Heart right ventricle (tissue), 16 donors: Measurements from ENCODE around the gene BBS1. TPM values are rescaled to one million over a fixed set of nuclear protein-coding genes. Genes with fewer than 3 reads are reported as not detected.

ENCODE experiments used
- ATAC-seq, 8 donors: fragments of 200-7000 bp; cut with Tn5 transposase; one replicate each; pipeline ENCODE4 v1.9.1; 2020; ENCODE audit warnings: mild to moderate bottlenecking in 8 of 8, moderate library complexity in 8 of 8, moderate number of reproducible peaks in 1 of 8
- DNase-seq, 2 donors: peaks; one replicate each; pipeline ENCODE4 v3.0.0-alpha.2; 2020
- H3K27ac ChIP-seq, 10 donors: fragments of 200-600 bp; sonication (generic) in 2 of 10; one replicate each; pipeline versions ENCODE4 v1.5.0 to v1.8.0; 2020 to 2022; ENCODE audit warnings: mild to moderate bottlenecking in 3 of 10
- H3K27me3 ChIP-seq, 7 donors: fragments of 200-600 bp; one replicate each; pipeline ENCODE4 v1.8.0; 2021 to 2022; ENCODE audit warnings: mild to moderate bottlenecking in 2 of 7
- H3K36me3 ChIP-seq, 9 donors: fragments of 200-600 bp; sonication (generic) in 1 of 9; one replicate each; pipeline versions ENCODE4 v1.5.0 to v1.8.0; 2020 to 2022; ENCODE audit warnings: mild to moderate bottlenecking in 2 of 9
- H3K4me1 ChIP-seq, 9 donors: fragments of 200-600 bp; sonication (generic) in 1 of 9; one replicate each; pipeline versions ENCODE4 v1.5.0 to v1.8.0; 2020 to 2022; ENCODE audit warnings: mild to moderate bottlenecking in 4 of 9
- H3K4me3 ChIP-seq, 10 donors: fragments of 200-600 bp; sonication (generic) in 2 of 10; one replicate each; pipeline versions ENCODE4 v1.5.0 to v1.8.0; 2020 to 2022; ENCODE audit warnings: mild to moderate bottlenecking in 7 of 10, moderate library complexity in 2 of 10
- H3K9me3 ChIP-seq, 11 donors: fragments of 200-600 bp in 10 of 11; sonication (generic) in 2 of 11; one replicate each; pipeline versions ENCODE4 v1.5.0 to v1.8.0; 2013 to 2022; ENCODE audit warnings: mild to moderate bottlenecking in 2 of 11, control low read depth in 1 of 11, moderate library complexity in 1 of 11
- CTCF ChIP-seq, 9 donors: fragments of 200-600 bp; sonication (generic) in 2 of 9; IDR thresholded peaks; one replicate each; pipeline versions ENCODE4 v1.5.0 to v1.8.0; 2021 to 2022; ENCODE audit warnings: antibody characterized with exemption in 9 of 9, mild to moderate bottlenecking in 5 of 9, moderate library complexity in 1 of 9
- WGBS, 2 donors: extraction: QIAGEN DNeasy Blood & Tissue Kit; methylation state at CpG; one replicate each; pipeline ENCODE4 v1.1.7; 2013; ENCODE audit warnings: inconsistent platforms in 1 of 2; 5-methylcytosine and 5-hydroxymethylcytosine counted together
- intact Hi-C, 10 donors: fragments of 100-400 bp; cut with DNase I; formaldehyde crosslinking; loops; one replicate each; pipeline versions ENCODE4 v1.11.1 to v1.14.2; 2022
- polyA plus RNA-seq, 2 donors: library from polyadenylated mRNA; stranded (reverse); fragments of 200-250 nt; gene quantifications; one replicate each; pipeline ENCODE4 v1.2.3, GENCODE V29; 2013
- total RNA-seq, 10 donors: library from RNA; stranded (reverse); fragmentation: NEBNext Ultra II Directional in 3 of 10; extraction: Animal tissue kit (Norgen Biotek cat#: 25700) in 3 of 10; gene quantifications; one replicate each; pipeline versions ENCODE4 v1.2.1 to v1.2.4, GENCODE V29; 2021 to 2023
- donor health status: Arrhythmogenic right ventricular cardiomyopathy.
- donor health status: ischemic (EF 13 %, LVEDD 7.1; RV severe dilation, severe dysfunction).
- donor health status: healthy with polysubstance abuse.
- donor health status: DM: no; HTN: yes; CAD: no.
- donor health status: DM: no; HTN: no; CAD: no.
- donor health status: ischemic (EF 25% LVEDD 6.9; RV normal size, moderate dysfunction).
- donor health status: ischemic (EF 25% LVEDD 5.7; RV mildly dilated, moderate dysfunction).
- donor health status: healthy.
- donor health status: DM: yes; HTN: yes; CAD: no.
- donor health status: Ischemic cardiomyopathy.
- donor health status: ischemic (EF 35%, LVEDD 5.7; RV mildly dilated, moderate dysfunction).
- donor health status: nonischemic (EF 11% LVEDD 7.7; RV severe dilation, severe dysfunction).
- donor health status: DM: yes; HTN: yes; CAD: no.
- donor health status: PGD.
- donor health status: ischemic (EF 29% LVEDD 5.4; RV normal size, mild dysfunction).
- donor health status: nonischemic (EF 23%, LVEDD 6.1; RV moderate dilation, normal function).

BBS1 gene
- total and polyA plus RNA-seq, 12 donors = 9.6 to 23.9 (median 16.8) TPM

DNA sequence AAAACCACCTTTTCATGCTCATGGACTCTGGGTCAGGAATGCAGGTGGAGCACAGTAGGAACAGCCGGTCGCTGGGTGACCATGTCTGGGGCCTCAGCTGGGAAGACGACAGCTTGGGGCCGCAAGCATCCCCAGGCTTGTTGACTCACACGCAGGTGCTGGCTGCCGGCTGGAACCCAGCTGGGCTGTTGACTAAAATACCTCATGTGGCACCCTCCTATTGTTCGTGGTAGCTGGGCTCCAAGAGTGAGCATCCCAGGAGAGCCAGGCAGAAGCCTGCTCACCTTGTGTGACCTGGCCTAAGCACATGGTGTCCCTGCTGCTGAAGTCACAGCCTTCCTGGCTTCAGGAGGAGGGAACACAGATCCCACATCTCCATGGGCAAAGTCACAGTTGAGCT lies 20.8 kb upstream of the BBS1 start:
- DNase-seq = no peak
- peaks cover 0 to 92% (median 0%) of the 10 kb centered on the region in 9 donors for H3K36me3 ChIP-seq

GRCh38 chr11:66491315-66491935 lies 19.0 kb upstream of the BBS1 start:
- DNase-seq (no peak), ATAC-seq (no peak)
- WGBS, 2 donors = 66 to 70% methylated on average over 17 to 20 of the region's 20 CpGs
- TF ChIP-seq CTCF (IDR thresholded peaks at IDR 0.05) = peak in 4 of 9 donors; percentile 7 to 30 (median 16)
- intact Hi-C loops = no loop called here
- Histone ChIP-seq H3K4me1 (no peaks in the 10 kb centered on the region), H3K36me3 (peaks cover 0 to 96% (median 0%) of the 10 kb centered on the region in 9 donors), H3K27me3 (no peaks in the 10 kb centered on the region), H3K27ac (no peak overlapping the region), H3K9me3 (no peaks in the 10 kb centered on the region), H3K4me3 (no peak overlapping the region)

More for the DNA sequence above, 20.8 kb upstream of the BBS1 start:
- no peak for TF ChIP-seq CTCF (IDR thresholded peaks at IDR 0.05)
- Histone ChIP-seq H3K9me3 (no peaks in the 10 kb centered on the region), H3K4me3 (no peak overlapping the region), H3K4me1 (no peaks in the 10 kb centered on the region), H3K27ac (no peak overlapping the region), H3K27me3 (no peaks in the 10 kb centered on the region)
- no peak for ATAC-seq
- WGBS, 2 donors = 88 to 93% methylated on average over 7 of the region's 7 CpGs
- intact Hi-C loops = no loop called here

DNA sequence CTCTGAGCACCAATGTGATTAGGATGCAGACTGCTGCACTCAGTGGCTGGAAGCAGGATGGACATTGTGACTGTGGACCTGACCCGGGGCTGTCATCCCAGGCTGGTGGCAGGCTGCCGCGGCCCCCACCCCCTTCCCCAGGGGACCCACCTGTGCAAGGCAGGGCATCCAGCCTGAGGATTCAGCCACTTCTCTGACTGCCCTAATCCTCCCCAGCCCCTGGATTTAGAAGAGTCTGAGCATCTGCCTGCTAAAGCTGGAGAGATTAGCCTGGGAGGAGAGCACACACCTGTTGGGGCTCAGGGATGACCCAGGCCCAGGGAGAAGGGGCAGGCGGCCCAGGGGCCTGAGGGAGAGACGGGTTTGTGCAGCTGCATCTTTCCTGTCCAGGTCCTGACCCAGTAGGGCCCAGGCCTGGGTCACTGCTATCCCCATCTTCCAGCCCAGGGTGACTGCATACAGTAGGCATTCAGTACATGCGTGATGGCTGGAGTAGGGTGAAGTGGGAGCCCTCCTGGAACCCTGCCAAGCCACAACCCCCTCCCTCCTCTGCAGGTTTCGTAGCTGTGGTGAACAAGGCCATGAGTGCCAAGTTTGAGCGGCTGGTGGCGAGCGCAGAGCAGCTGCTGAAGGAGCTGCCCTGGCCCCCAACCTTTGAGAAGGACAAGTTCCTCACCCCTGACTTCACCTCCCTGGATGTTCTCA lies 18.1 kb upstream of the BBS1 start:
- WGBS, 2 donors = 90 to 95% methylated on average over 10 of the region's 10 CpGs
- H3K9me3 ChIP-seq = no peaks in the 10 kb centered on the region
- intact Hi-C loops = no loop called here

GRCh38 chr11:66493130-66493529 lies 17.3 kb upstream of the BBS1 start:
- Histone ChIP-seq H3K27ac (no peak overlapping the region), H3K36me3 (peaks cover 0 to 96% (median 9%) of the 10 kb centered on the region in 9 donors), H3K9me3 (no peaks in the 10 kb centered on the region), H3K4me3 (no peak overlapping the region), H3K4me1 (no peaks in the 10 kb centered on the region), H3K27me3 (no peaks in the 10 kb centered on the region)
- intact Hi-C loops = no loop called here
- no peak for DNase-seq
- no peak for TF ChIP-seq CTCF (IDR thresholded peaks at IDR 0.05)
- peak in 1 of 8 donors; percentile 27 for ATAC-seq
- WGBS, 2 donors = 96 to 98% methylated on average over 10 of the region's 10 CpGs

More for the DNA sequence above, 18.1 kb upstream of the BBS1 start:
- Histone ChIP-seq H3K27ac (no peak overlapping the region), H3K27me3 (no peaks in the 10 kb centered on the region), H3K4me1 (no peaks in the 10 kb centered on the region), H3K36me3 (peaks cover 0 to 96% (median 8%) of the 10 kb centered on the region in 9 donors), H3K4me3 (no peak overlapping the region)
- ATAC-seq (no peak), DNase-seq (no peak)
- TF ChIP-seq CTCF (IDR thresholded peaks at IDR 0.05) = no peak
